ENCODE results near the gene SCTR.

The SCTR gene

DNA sequence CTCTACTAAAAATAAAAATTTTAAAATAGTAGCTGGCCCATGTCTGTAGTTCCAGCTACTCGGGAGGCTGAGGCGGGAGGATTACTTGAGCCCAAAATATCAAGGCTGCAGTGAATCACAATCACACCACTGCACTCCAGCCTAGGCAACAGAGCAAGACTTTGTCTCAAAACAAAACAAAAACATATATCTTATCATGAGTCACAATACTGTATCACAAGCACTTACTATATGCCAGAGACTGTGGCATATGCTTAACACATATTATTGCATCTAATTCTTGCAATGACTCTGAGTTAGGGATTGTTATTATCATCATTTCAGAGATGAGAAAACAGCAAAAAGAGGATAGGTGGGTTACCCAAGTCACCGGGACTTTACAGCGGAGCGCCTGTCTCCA lies 122.2 kb downstream of the SCTR start:
- FAIRE-seq (no peak), DNase-seq (ENCODE audit: insufficient read length, low spot score) (no peak)
- no peak for TF ChIP-seq POU2F2 (IDR thresholded peaks at IDR 0.05; ENCODE audit: low read depth, low read length)
- no peak for TF ChIP-seq PAX5 (IDR thresholded peaks at IDR 0.05; ENCODE audit: insufficient read depth, low read length, severe bottlenecking)
- no peak for TF ChIP-seq SPI1 (IDR thresholded peaks at IDR 0.05; ENCODE audit: low read depth, low read length)
- TF ChIP-seq TAF1 (IDR thresholded peaks at IDR 0.05; ENCODE audit: low read depth, low read length): no peak

DNA sequence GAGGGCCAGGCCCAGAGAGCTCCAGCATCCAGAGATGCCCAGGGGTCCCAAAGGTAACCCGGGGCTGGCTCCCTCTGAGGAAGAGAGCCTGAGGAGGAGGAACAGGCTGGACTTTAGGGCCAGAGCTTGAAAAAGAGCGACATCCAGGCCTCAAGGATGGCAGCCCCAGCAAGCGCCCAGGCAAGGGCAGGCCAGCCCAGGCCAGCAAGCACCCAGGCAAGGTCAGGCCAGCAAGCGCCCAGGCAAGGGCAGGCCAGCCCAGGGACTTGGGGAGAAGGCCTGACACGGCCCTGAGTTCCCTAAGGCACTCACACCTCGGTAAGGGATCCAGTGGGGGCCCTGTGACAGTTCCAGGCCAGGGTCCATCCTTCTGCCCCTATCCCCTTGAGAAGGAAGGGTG lies 127.1 kb downstream of the SCTR start:
- TF ChIP-seq POLR2AphosphoS5 (IDR thresholded peaks at IDR 0.05; ENCODE audit: low read depth, low read length) (no peak), POLR2A (IDR thresholded peaks at IDR 0.05; ENCODE audit: low read depth, low read length) (no peak), POU2F2 (IDR thresholded peaks at IDR 0.05; ENCODE audit: low read depth, low read length) (no peak), SPI1 (IDR thresholded peaks at IDR 0.05; ENCODE audit: low read depth, low read length) (no peak), TAF1 (IDR thresholded peaks at IDR 0.05; ENCODE audit: low read depth, low read length) (no peak), PAX5 (IDR thresholded peaks at IDR 0.05; ENCODE audit: insufficient read depth, low read length, severe bottlenecking) (no peak)
- FAIRE-seq (no peak), DNase-seq (ENCODE audit: insufficient read length, low spot score) (no peak)

- no peak for FAIRE-seq
- TF ChIP-seq PAX5 (IDR thresholded peaks at IDR 0.05; ENCODE audit: insufficient read depth, low read length, severe bottlenecking) (no peak), SPI1 (IDR thresholded peaks at IDR 0.05; ENCODE audit: low read depth, low read length) (no peak), TAF1 (IDR thresholded peaks at IDR 0.05; ENCODE audit: low read depth, low read length) (no peak), POLR2A (IDR thresholded peaks at IDR 0.05; ENCODE audit: low read depth, low read length) (no peak), POU2F2 (IDR thresholded peaks at IDR 0.05; ENCODE audit: low read depth, low read length) (no peak), POLR2AphosphoS5 (IDR thresholded peaks at IDR 0.05; ENCODE audit: low read depth, low read length) (no peak)
- DNase-seq (ENCODE audit: insufficient read length, low spot score): no peak
Observed at GRCh38 chr2:119393971-119394748, 130.1 kb downstream of the SCTR start.
